ENCODE results near the gene SAMD10.

The SAMD10 gene

DNA sequence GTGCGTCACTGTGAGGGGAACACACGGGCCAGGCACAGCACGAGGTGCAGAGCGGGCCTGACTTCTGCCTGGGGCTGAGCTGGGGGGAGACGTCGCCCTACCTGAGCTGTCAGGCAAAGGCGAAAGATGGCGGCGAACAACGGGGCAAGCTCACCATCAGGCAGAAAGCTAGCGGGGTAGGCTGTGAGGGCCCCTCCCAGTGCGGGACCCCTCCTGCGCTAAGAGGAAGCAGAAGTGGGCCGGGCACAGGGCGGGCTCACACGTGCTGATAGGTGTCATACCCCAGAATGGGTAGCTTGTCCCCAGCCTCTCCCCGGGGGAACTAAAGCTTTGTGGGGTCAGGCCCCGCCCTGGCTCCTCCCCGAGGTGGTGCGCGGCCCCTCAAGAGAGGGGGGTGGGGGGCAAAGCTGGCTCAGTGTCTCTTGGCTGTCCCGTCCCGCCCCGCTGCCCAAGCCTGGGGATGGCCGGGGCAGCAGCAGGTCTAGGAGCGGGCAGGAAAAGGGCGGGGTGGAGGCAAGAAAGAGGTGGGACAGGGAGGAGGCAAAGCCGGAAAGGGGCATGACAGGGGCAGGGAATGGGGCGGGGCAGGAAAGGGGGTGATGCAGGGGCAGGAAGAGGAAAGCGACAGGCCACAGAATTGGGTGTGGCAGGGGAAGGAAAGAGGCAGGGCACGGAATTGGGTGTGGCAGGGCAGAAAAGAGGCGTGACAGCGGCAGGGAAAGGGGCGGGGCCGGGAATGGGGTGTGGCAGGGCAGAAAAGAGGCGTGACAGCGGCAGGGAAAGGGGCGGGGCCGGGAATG, 38.0 kb downstream of the SAMD10 start:
- Histone ChIP-seq H3K9me2 (replicated peaks; ENCODE audit: insufficient read depth, low read length) (no peaks in the 10 kb centered on the region), H3K4me1 (ENCODE audit: low read length) (no peaks in the 10 kb centered on the region), H3K9me3 (replicated peaks; ENCODE audit: insufficient read depth, low read length) (no peaks in the 10 kb centered on the region), H3K79me2 (ENCODE audit: low read length) (peaks cover 24% of the 10 kb centered on the region), H3K27ac (ENCODE audit: low read length) (no peak overlapping the region), H3K27me3 (replicated peaks; ENCODE audit: insufficient read depth, low read length) (no peaks in the 10 kb centered on the region), H3K9ac (ENCODE audit: low read length) (no peak overlapping the region), H4K20me1 (ENCODE audit: insufficient read depth, low read length) (no peaks in the 10 kb centered on the region), H3K4me2 (ENCODE audit: low read depth, low read length) (no peak overlapping the region), H3K4me3 (ENCODE audit: low read length) (no peak overlapping the region), H3K36me3 (replicated peaks; ENCODE audit: insufficient read depth, low read length) (no peaks in the 10 kb centered on the region; the same call in 1 of the 2 replicates), H2AFZ (ENCODE audit: low read length) (no peak overlapping the region), H3F3A (ENCODE audit: insufficient read depth, low read length) (no peaks in the 10 kb centered on the region)
- no peak for DNase-seq
- TF ChIP-seq EZH2phosphoT487 (IDR thresholded peaks at IDR 0.05; ENCODE audit: low read length) = no peak
- TF ChIP-seq EZH2 (optimal IDR thresholded peaks at IDR 0.05; ENCODE audit: low read depth, low read length) = no peak
- TF ChIP-seq, protein P1, sequence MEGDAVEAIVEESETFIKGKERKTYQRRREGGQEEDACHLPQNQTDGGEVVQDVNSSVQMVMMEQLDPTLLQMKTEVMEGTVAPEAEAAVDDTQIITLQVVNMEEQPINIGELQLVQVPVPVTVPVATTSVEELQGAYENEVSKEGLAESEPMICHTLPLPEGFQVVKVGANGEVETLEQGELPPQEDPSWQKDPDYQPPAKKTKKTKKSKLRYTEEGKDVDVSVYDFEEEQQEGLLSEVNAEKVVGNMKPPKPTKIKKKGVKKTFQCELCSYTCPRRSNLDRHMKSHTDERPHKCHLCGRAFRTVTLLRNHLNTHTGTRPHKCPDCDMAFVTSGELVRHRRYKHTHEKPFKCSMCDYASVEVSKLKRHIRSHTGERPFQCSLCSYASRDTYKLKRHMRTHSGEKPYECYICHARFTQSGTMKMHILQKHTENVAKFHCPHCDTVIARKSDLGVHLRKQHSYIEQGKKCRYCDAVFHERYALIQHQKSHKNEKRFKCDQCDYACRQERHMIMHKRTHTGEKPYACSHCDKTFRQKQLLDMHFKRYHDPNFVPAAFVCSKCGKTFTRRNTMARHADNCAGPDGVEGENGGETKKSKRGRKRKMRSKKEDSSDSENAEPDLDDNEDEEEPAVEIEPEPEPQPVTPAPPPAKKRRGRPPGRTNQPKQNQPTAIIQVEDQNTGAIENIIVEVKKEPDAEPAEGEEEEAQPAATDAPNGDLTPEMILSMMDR (IDR thresholded peaks at IDR 0.05; ENCODE audit: low read length) = no peak

- Histone ChIP-seq H3K4me3 (ENCODE audit: low read length) (no peak overlapping the region), H3F3A (ENCODE audit: insufficient read depth, low read length) (no peaks in the 10 kb centered on the region), H3K9me3 (replicated peaks; ENCODE audit: insufficient read depth, low read length) (no peaks in the 10 kb centered on the region), H3K79me2 (ENCODE audit: low read length) (peaks cover 16% of the 10 kb centered on the region), H4K20me1 (ENCODE audit: insufficient read depth, low read length) (no peaks in the 10 kb centered on the region), H3K27ac (ENCODE audit: low read length) (no peak overlapping the region), H3K27me3 (replicated peaks; ENCODE audit: insufficient read depth, low read length) (no peaks in the 10 kb centered on the region), H3K9me2 (replicated peaks; ENCODE audit: insufficient read depth, low read length) (no peaks in the 10 kb centered on the region), H3K4me2 (ENCODE audit: low read depth, low read length) (no peak overlapping the region), H3K9ac (ENCODE audit: low read length) (no peak overlapping the region), H2AFZ (ENCODE audit: low read length) (no peak overlapping the region), H3K36me3 (replicated peaks; ENCODE audit: insufficient read depth, low read length) (no peaks in the 10 kb centered on the region; the same call in 1 of the 2 replicates), H3K4me1 (ENCODE audit: low read length) (no peaks in the 10 kb centered on the region)
- TF ChIP-seq EZH2phosphoT487 (IDR thresholded peaks at IDR 0.05; ENCODE audit: low read length) = no peak
- TF ChIP-seq EZH2 (optimal IDR thresholded peaks at IDR 0.05; ENCODE audit: low read depth, low read length) = no peak
- TF ChIP-seq, protein P1 (IDR thresholded peaks at IDR 0.05; ENCODE audit: low read length) = no peak
- DNase-seq = no peak
Observed at GRCh38 chr20:63940472-63941266, 38.8 kb downstream of the SAMD10 start.

GRCh38 chr20:63940071-63940471, 39.4 kb downstream of the SAMD10 start:
- TF ChIP-seq, protein P1 (IDR thresholded peaks at IDR 0.05; ENCODE audit: low read length) = no peak
- TF ChIP-seq EZH2 (optimal IDR thresholded peaks at IDR 0.05; ENCODE audit: low read depth, low read length) (no peak), EZH2phosphoT487 (IDR thresholded peaks at IDR 0.05; ENCODE audit: low read length) (no peak)
- Histone ChIP-seq H3K4me3 (ENCODE audit: low read length) (no peak overlapping the region), H3K27ac (ENCODE audit: low read length) (no peak overlapping the region), H3K79me2 (ENCODE audit: low read length) (peaks cover 10% of the 10 kb centered on the region; the same call in 1 of the 2 replicates), H3K27me3 (replicated peaks; ENCODE audit: insufficient read depth, low read length) (no peaks in the 10 kb centered on the region), H3K9me3 (replicated peaks; ENCODE audit: insufficient read depth, low read length) (no peaks in the 10 kb centered on the region), H4K20me1 (ENCODE audit: insufficient read depth, low read length) (no peaks in the 10 kb centered on the region), H3K4me2 (ENCODE audit: low read depth, low read length) (no peak overlapping the region), H3K4me1 (ENCODE audit: low read length) (no peaks in the 10 kb centered on the region), H3K9ac (ENCODE audit: low read length) (no peak overlapping the region), H3K9me2 (replicated peaks; ENCODE audit: insufficient read depth, low read length) (no peaks in the 10 kb centered on the region), H3F3A (ENCODE audit: insufficient read depth, low read length) (no peaks in the 10 kb centered on the region), H2AFZ (ENCODE audit: low read length) (no peak overlapping the region), H3K36me3 (replicated peaks; ENCODE audit: insufficient read depth, low read length) (no peaks in the 10 kb centered on the region; the same call in 1 of the 2 replicates)
- DNase-seq = no peak
